NCI-H1436 (cell line): ENCODE measurements around the gene RNF8.
"Not testable (repeated sequence)": the region's sequence is repeated elsewhere in the genome, so short reads cannot be mapped to it uniquely, and the experiment has no call there.

Source experiments
- DNase-seq: peaks from one replicate; lab custom pipeline; 2025; lab: John Stamatoyannopoulos, UW

Gene RNF8

GRCh38 chr6:37353761-37354525 lies at the start of gene RNF8:
Gene RNF8, plus strand, starts transcription at chr6:37353983. Its CDS starts 182 bp downstream, at chr6:37354165.
- peak; percentile 78 for DNase-seq

- no peak for DNase-seq
Observed at GRCh38 chr6:37304766-37305165, 49.0 kb upstream of the RNF8 start.

GRCh38 chr6:37305841-37306425 lies 47.9 kb upstream of the RNF8 start:
- no peak for DNase-seq

DNA sequence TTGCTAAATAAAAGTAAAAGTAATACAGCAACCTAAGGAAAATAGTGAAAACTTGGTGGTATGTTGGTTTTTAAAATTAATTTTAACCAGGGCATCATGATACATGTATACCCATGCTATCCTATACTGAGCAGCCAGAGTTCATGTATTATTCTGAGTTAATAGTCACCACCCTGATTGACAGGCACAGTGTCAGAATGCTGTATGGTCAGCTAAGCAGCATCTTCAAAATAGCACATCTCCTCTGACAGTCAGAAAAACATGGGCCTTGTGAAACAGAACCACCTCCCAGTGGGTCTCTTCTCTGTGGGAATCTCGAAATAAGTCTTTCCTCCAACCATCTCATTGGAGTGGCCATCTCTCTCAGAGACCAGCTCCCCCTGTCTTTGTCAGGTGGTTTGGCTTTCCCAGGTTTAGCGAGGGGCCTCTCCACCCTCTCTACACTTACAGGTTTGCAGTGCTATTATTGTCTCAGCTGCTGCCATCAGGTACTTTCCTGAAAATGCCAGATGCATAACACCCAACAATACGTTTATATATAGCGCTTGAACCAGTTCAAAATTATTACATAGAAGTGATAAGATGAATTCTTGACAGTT lies 47.1 kb upstream of the RNF8 start:
- DNase-seq, result no peak

GRCh38 chr6:37307484-37307883 lies 46.3 kb upstream of the RNF8 start:
- not testable (repeated sequence) for DNase-seq

DNA sequence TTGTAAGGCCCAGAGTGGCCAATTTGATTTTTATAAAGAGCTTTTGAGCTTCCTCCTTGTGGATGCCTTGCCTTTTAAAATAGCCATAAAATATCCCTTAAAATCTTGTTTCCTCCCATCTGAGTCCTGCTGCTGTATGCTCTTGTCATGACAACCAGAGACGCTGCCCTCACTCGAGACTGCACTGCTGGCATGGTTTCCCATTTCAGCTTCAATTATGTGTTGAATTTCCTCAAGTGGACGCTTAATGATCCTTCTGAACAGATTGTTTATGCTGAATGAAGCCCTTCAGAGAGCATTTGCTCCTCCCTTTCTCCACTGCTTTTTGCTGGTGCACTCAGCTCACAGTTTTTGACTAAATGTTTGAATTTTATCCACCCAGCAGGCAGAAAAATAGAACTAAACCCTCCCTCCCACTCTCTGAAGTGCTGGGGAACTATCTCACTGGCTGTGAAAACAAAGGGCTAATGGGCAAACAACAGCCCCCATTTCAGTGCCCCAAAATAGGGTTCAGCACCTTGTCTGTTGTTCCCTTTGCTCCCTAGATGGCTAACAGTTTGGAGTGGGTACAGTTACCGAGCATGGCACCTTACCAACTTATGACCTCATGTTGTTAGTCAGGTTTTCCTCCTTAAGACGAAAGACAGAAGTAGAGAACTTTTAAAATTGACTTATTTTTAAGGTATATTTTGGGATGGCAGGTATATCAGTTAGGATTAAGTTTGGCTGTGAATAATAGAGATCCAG lies 45.5 kb upstream of the RNF8 start:
- peak; percentile 89 for DNase-seq

DNA sequence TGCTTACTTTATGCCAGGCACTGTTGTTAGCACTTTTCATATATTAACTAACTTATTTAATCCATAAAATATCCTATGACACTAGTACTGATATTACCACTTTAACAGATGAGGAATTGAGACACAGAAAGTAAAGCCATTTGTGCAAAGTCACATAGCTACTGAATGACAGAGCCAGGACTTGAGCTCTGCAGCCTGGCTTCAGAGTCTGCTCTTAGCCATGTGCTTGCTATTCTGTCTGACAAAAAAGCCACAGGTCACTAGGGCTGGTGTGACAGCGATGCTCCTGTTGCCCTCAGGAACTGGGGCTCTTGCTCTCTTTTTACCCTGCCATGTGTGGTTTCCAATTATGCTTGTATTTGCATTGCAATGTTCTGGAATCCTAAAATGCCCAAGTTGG lies 44.7 kb upstream of the RNF8 start:
- no peak for DNase-seq

GRCh38 chr6:37309692-37310091 lies 44.1 kb upstream of the RNF8 start:
- DNase-seq, result no peak

DNA sequence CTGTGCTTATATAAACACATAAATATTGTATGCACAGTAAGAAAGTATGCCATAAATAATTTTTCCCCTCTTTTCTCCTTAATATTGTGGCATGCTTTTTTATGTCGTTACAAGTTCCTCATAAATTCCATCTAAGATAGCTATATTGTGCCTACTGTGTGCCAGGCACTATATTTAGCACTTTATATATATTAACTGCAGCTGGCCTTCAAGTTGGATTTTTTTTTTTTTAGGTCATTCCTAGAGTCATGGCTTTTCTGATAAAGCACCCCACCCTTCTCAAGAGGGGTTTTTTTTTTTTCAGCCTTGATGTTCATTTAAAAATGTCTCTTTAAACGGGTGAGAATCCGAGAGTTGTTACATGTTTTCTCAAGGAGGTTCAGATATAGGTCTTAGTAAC lies 42.8 kb upstream of the RNF8 start:
- no peak for DNase-seq

DNA sequence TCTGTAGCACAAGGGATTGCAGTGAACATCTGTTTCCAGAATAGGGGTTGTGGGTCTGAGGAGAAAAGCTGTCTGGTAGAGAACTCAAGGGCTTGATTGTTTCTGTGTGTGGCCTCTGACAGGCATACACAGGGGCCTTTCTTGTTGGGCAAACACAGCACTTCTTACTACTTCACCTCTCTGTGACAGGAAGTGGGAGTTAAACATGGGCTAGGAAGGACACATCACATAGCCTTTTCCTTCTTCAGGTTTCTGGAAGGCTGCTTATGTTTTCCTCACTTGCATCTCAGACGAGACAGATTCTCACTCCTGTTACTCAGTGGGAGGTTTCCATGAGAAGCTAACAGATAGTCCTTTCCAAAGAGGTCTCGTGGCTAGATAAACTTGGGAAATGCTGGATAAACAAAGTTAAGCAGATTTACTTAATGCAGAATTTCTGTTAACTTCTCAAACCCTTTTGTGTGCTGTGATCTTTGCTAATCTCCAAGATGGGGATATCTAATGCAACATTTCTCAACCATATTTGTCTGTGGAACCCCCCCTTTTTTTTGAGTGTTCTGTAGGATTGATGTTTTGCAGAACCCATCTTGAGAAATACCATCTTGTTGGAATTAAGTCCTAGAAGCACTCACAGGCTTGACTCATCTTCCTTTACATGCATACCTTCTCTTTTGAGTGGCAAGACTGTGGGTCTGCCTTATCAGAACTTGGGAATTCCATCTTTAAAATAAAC lies 41.9 kb upstream of the RNF8 start:
- DNase-seq, result no peak

DNA sequence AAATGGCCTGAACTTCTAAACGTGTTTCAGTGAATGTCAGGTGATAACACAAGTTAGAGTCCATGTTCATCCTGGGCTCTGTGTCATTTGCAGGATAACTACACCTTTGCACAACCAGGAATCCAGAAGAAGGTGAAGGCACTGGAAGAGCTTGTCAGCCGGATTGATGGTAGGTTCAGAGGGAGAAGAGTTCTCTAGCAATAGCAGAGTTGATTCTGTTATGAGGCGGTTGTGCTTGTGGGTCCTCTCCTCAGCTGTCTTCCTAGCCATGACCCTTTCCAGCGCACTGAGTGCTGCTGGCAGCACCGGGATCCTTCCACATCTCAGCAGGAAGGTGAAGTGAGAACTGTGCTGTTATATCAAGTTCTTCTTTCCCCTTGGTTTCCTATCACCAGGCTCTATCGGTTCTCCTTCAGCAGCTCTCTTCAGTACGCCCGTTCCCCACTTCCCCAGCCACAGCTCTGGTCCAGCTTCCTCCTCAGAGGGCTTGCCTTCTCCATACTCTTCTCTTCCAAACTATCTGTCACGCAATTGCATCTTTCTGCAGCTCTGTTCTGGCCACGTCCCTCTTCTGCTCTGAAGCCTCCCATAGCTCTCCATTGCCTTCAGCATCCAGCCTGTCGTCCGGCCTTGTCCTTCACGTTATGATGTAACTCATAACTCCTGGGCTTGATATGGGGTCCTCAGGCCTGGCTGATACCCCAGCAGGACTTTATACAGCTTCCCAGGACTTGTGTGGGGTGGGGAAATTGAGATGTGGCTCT lies 39.9 kb upstream of the RNF8 start:
- DNase-seq, result no peak

DNA sequence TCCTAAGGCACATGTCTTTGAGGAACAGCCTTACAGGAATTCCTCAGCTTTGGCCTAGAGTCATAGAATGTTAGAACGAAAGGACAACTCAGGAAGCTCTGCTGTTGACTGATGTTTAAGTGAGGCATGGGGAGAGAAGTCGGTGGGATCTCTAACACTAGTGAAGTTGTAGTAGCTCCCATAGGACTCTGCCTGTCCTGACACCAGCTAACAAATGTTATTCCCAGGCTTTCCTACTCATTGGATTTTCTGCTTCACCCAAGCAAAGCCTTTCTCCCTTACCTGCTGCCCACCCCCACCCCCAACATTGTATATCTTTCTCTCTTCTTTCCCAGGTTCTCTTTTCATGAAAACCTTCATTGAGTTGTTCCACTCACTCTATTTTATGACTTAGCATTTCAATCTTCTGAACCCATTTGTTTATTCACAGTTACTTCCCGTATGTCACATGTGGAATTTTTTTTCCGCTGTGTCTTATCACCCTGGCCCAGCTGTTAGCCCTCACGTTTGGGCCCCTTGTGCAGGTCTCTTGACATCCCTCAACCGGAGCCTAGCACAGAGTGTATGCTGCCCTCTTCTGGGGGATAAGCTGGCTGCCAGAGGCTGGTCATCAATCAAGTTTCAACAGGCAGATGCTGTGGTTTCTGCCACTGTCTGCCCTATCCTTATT lies 39.2 kb upstream of the RNF8 start:
- no peak for DNase-seq

DNA sequence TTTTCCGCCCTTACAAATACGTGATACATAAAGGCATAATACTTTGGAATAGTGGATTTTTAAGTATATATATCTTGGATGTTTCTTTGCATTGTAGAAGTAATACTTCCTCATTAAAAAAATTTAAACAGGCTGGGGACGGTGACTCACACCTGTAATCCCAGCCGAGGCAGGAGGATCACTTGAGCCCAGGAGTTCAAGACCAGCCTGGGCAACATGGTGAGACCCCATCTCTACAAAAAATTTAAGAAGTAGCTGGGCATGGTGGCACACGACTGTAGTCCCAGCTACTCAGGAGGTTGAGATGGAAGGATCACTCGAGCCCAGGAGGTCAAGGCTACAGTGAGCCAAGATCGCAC lies 38.6 kb upstream of the RNF8 start:
- no peak for DNase-seq

- DNase-seq, result no peak
Observed at GRCh38 chr6:37316071-37316470, 37.7 kb upstream of the RNF8 start.

GRCh38 chr6:37317312-37318038 lies 36.3 kb upstream of the RNF8 start:
- DNase-seq, result no peak

GRCh38 chr6:37319156-37319555 lies 34.6 kb upstream of the RNF8 start:
- DNase-seq, result no peak

GRCh38 chr6:37319856-37320480 lies 33.8 kb upstream of the RNF8 start:
- DNase-seq, result no peak

- DNase-seq, result no peak
Observed at GRCh38 chr6:37320646-37321045, 33.1 kb upstream of the RNF8 start.

DNA sequence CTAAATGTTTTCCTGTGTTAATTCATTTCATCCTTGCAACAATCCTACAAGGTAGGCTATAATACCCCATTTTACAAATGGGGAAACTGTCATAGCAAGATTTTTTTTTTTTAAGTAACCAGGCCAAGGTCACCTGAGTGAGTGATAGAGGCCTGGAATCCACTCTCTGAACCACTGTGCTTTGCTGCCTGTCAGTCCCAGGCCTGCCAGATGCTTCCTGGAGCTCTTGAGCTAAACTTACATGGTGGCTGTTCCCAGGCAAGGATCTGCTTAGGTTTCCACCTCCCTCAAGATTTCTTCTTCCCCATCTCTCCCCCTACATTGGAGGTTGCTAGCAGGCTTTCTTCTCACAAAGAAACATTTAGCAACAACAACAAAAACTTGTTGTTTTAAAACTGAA lies 32.7 kb upstream of the RNF8 start:
- no peak for DNase-seq
